Testis (tissue), 3 donors: ENCODE data around the gene MMS19. TPM values are rescaled to one million over a fixed set of nuclear protein-coding genes. Genes with fewer than 3 reads are reported as not detected.
"Not testable (repeated sequence)": the region's sequence is repeated elsewhere in the genome, so short reads cannot be mapped to it uniquely, and the experiment has no call there.

Experiments used
- DNase-seq: peaks from one replicate; pipeline ENCODE4 v3.0.0-alpha.2; 2019
- H3K27ac ChIP-seq, 2 donors: fragments of 200-600 bp; sonication (generic); one replicate each; pipeline ENCODE4 v1.5.1; 2019
- H3K27me3 ChIP-seq: fragments of 200-600 bp; sonication (generic); one replicate; pipeline ENCODE4 v1.5.1; 2019
- H3K36me3 ChIP-seq: fragments of 200-600 bp; sonication (generic); one replicate; pipeline ENCODE4 v1.5.1; 2017; ENCODE audit warnings: low read depth; ENCODE audit errors: missing control alignments
- H3K4me1 ChIP-seq: fragments of 200-600 bp; sonication (generic); one replicate; pipeline ENCODE4 v1.5.1; 2019
- H3K4me3 ChIP-seq, 2 donors: fragments of 200-600 bp; sonication (generic); one replicate each; pipeline ENCODE4 v1.5.1; 2017 to 2019
- H3K9me3 ChIP-seq: fragments of 200-600 bp; sonication (generic); one replicate; pipeline ENCODE4 v1.5.1; 2017
- POLR2A ChIP-seq: fragments of 450-650 bp; IDR thresholded peaks from one replicate; pipeline ENCODE4 v1.6.1; 2017; ENCODE audit warnings: antibody characterized with exemption, mild to moderate bottlenecking, moderate library complexity
- WGBS, 2 donors: methylation state at CpG; one replicate each; pipeline ENCODE4 v1.1.5; 2018; 5-methylcytosine and 5-hydroxymethylcytosine counted together
- intact Hi-C: fragments of 100-400 bp; cut with DNase I; formaldehyde crosslinking; loops from one replicate; pipeline ENCODE4 v1.15.1; 2023; ENCODE audit warnings: low total_unique reads
- polyA plus RNA-seq: library from polyadenylated mRNA; stranded (reverse); fragments of 350-450 nt; fragmentation: Illumina TruSeq; extraction: RNeasy Lipid Tissue Mini Kit (QIAGEN cat#74804); gene quantifications from one replicate; pipeline ENCODE4 v1.2.3, GENCODE V29; 2014; ENCODE audit warnings: low read depth, low replicate concordance; ENCODE audit not compliant: insufficient read depth
- total RNA-seq, 2 donors: library from RNA; depleted of rRNA; stranded (reverse); fragments of >200 nt; gene quantifications; one replicate each; pipeline ENCODE4 v1.2.3, GENCODE V29; 2016
- TF ChIP-seq, protein P1 (sequence below), 3 experiments: fragments of 450-650 bp in 2 of 3; fragments of 200-600 bp in 1 of 3; sonication (generic) in 1 of 3; IDR thresholded peaks; one replicate each; pipeline ENCODE4 v1.5.1; 2016 to 2019; ENCODE audit warnings: antibody characterized with exemption in 3 of 3, mild to moderate bottlenecking in 2 of 3, moderate library complexity in 1 of 3

The MMS19 gene
- total and polyA plus RNA-seq, 3 donors from 2014 or later = 109 to 253 (median 206) TPM

DNA sequence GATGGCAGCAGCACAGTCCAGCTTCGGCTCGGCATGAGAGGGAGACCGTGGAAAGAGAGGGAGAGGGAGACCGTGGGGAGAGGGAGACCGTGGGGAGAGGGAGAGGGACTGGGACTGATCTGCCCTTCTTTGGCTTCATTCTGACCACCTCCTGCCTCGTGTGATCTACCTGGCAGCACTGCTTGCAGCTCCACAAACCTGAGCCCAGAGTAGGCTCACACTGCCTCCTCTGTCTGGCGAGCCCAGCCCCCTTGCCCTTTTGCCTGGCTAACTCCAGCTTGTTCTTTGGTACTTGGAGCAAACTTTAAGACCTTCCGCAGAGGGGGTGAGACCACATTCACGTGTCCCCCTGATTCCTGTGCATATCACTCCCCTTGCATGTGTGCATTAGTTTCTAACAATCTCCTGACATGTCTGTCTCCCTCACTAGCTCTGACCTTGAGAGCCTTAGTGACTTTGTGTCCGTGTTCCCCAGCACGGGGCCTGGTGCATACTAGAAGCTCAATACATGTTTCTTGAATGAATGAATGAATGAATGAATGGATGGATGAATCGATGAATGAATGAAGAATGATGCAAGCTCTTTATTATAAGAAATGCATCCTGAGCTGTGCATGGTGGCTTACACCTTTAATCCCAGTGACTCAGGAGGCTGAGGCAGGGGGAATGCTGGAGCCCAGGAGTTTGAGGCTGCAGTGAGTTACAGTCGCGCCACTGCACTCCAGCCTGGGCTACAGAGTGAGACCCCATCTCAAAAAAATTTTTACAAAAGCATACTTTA lies 31.7 kb upstream of the MMS19 start:
- no peak for DNase-seq
- Histone ChIP-seq H3K9me3 (no peaks in the 10 kb centered on the region), H3K27ac (no peak overlapping the region), H3K4me1 (peaks cover 4% of the 10 kb centered on the region), H3K36me3 (no peaks in the 10 kb centered on the region), H3K4me3 (no peak overlapping the region), H3K27me3 (no peaks in the 10 kb centered on the region)
- WGBS, 2 donors = 76 to 85% methylated on average over 12 to 14 of the region's 14 CpGs
- intact Hi-C loops = no loop called here
- TF ChIP-seq, protein P1, sequence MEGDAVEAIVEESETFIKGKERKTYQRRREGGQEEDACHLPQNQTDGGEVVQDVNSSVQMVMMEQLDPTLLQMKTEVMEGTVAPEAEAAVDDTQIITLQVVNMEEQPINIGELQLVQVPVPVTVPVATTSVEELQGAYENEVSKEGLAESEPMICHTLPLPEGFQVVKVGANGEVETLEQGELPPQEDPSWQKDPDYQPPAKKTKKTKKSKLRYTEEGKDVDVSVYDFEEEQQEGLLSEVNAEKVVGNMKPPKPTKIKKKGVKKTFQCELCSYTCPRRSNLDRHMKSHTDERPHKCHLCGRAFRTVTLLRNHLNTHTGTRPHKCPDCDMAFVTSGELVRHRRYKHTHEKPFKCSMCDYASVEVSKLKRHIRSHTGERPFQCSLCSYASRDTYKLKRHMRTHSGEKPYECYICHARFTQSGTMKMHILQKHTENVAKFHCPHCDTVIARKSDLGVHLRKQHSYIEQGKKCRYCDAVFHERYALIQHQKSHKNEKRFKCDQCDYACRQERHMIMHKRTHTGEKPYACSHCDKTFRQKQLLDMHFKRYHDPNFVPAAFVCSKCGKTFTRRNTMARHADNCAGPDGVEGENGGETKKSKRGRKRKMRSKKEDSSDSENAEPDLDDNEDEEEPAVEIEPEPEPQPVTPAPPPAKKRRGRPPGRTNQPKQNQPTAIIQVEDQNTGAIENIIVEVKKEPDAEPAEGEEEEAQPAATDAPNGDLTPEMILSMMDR (IDR thresholded peaks at IDR 0.05) = no peak
- no peak for TF ChIP-seq POLR2A

- H3K27ac ChIP-seq, H3K4me3 ChIP-seq, H3K9me3 ChIP-seq, intact Hi-C loops, H3K4me1 ChIP-seq, H3K27me3 ChIP-seq, H3K36me3 ChIP-seq, DNase-seq: not testable (repeated sequence)
- WGBS, 2 donors = 74 to 87% methylated on average over 6 to 13 of the region's 29 CpGs
Observed at GRCh38 chr10:97528876-97529275, 30.7 kb upstream of the MMS19 start.

DNA sequence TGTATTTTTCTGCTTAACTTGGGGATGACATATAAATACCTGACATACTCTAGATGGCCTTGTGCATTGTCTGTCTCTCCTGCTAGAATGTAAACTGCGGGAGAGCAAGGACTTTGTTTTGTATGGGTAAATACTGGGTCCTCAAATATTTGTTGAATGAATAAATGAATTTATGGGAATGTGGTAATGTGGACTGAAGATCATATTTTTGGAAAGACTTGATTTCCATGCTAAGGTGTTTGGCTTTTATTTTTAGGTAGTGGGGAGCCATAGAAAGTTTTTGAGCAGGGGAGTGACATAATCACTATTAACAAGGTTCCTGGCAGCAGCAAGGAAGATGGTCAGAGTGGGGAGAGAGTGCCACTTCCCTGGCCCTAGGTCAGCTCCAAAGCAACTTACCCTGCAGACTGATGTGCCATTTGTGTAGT lies 27.5 kb upstream of the MMS19 start:
- intact Hi-C loops = no loop called here
- no peaks in the 10 kb centered on the region for H3K9me3 ChIP-seq
- TF ChIP-seq POLR2A = no peak
- TF ChIP-seq, protein P1 (IDR thresholded peaks at IDR 0.05) = no peak
- WGBS, 2 donors = 91% methylated on average over 1 of the region's 1 CpG
- DNase-seq = no peak
- H3K36me3 ChIP-seq = no peaks in the 10 kb centered on the region
- H3K27ac ChIP-seq = no peak overlapping the region
- peaks cover 4% of the 10 kb centered on the region for H3K4me1 ChIP-seq
- no peak overlapping the region for H3K4me3 ChIP-seq
- no peaks in the 10 kb centered on the region for H3K27me3 ChIP-seq

- H3K9me3 ChIP-seq = no peaks in the 10 kb centered on the region
- H3K4me3 ChIP-seq = no peak overlapping the region
- H3K4me1 ChIP-seq = peaks cover 4% of the 10 kb centered on the region
- DNase-seq = no peak
- no peaks in the 10 kb centered on the region for H3K27me3 ChIP-seq
- WGBS, 2 donors = 93 to 94% methylated on average over 5 of the region's 5 CpGs
- intact Hi-C loops = no loop called here
- H3K36me3 ChIP-seq = no peaks in the 10 kb centered on the region
- TF ChIP-seq, protein P1 (IDR thresholded peaks at IDR 0.05) = no peak
- no peak for TF ChIP-seq POLR2A
- H3K27ac ChIP-seq = no peak overlapping the region
Observed at GRCh38 chr10:97525086-97525485, 26.9 kb upstream of the MMS19 start.

DNA sequence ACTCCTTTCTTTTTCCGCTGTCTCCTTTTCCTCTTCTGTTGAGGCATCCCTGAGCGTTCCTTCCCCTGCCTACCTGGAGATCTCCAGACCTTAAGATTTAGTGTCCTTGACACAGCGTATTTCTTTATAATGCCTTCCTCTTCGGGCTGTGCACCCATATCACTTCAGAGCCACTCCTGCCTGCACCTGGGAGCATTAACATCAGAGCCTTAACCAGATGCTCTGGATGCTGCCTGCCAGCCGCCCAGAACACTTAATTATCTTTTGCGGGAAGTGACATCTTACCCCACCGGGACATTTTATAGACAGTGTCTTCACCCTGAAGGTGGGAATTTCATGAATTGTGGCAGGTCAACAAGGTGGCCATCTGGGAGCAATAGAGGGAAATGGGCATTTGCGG lies 24.7 kb upstream of the MMS19 start:
- no peak for DNase-seq
- H3K27ac ChIP-seq = no peak overlapping the region
- TF ChIP-seq, protein P1 (IDR thresholded peaks at IDR 0.05) = no peak
- no peak for TF ChIP-seq POLR2A
- H3K4me1 ChIP-seq = peaks cover 15% of the 10 kb centered on the region
- H3K9me3 ChIP-seq = no peaks in the 10 kb centered on the region
- no peak overlapping the region for H3K4me3 ChIP-seq
- H3K27me3 ChIP-seq = no peaks in the 10 kb centered on the region
- H3K36me3 ChIP-seq = no peaks in the 10 kb centered on the region
- 76 to 94% methylated on average over 8 of the region's 8 CpGs for WGBS, 2 donors
- intact Hi-C loops = no loop called here
